K562 (cell line): Measurements from ENCODE around the gene KCNJ13. TPM values are rescaled to one million over a fixed set of nuclear protein-coding genes. Genes with fewer than 3 reads are reported as not detected.

Experiments
- ATAC-seq: fragments of 200-7000 bp; cut with Tn5 transposase; 3 replicates; pipeline ENCODE4 v1.9.1; 2020; ENCODE audit warnings: moderate library complexity
- BruUV-seq: library from RNA; stranded (reverse); fragments of 400-500 nt; replicated peaks from 2 replicates; lab custom pipeline; 2021; lab: Mats Ljungman, UMichigan
- CTCF ChIA-PET: fragments of 300-600 bp; formaldehyde crosslinking; extraction: SDS; loops from one replicate; lab custom pipeline; 2021; ENCODE audit warnings: low intra/inter-chr PET ratio; lab: Yijun Ruan, JAX
- POLR2A ChIA-PET: fragments of 300-600, 350-650 bp; sonication (Branson Sonifier 250); formaldehyde crosslinking; extraction: SDS; loops from one replicate; lab custom pipeline; 2021; ENCODE audit warnings: antibody characterized with exemption, inconsistent platforms; lab: Yijun Ruan, JAX
- DNase-seq, 4 experiments: peaks; one replicate each; pipeline versions ENCODE4 v3.0.0 to v3.0.0-alpha.2; 2011 to 2018; ENCODE audit warnings: low spot score in 3 of 4, mixed read lengths in 3 of 4; ENCODE audit errors: extremely low read depth in 1 of 4
- FAIRE-seq: peaks from 2 replicates; lab custom pipeline; 2011; peaks lifted over from hg19 to GRCh38; lab: Jason Lieb, UNC
- H2AFZ ChIP-seq: 2 replicates; pipeline ENCODE4 v1.6.0; 2011; ENCODE audit warnings: low read depth, low read length, control low read depth, inconsistent platforms
- H3K27ac ChIP-seq: fragments of 200-600 bp; 3 replicates; pipeline ENCODE4 v1.8.0; 2011; ENCODE audit warnings: low read depth, mild to moderate bottlenecking, control low read depth, inconsistent platforms, low read length, moderate library complexity, mixed read lengths; ENCODE audit errors: extremely low read depth
- H3K27me3 ChIP-seq, 2 experiments: fragments of 300-600 bp in 1 of 2; 2 replicates in 1 of 2; 3 replicates in 1 of 2; pipeline versions ENCODE4 v1.6.0 to v1.8.0; 2011; ENCODE audit warnings: inconsistent platforms in 2 of 2, low read length in 2 of 2, mild to moderate bottlenecking in 1 of 2, mixed read lengths in 1 of 2, moderate library complexity in 1 of 2; ENCODE audit not compliant: control insufficient read depth in 2 of 2, insufficient read depth in 2 of 2
- H3K36me3 ChIP-seq: fragments of 300-600 bp; 3 replicates; pipeline ENCODE4 v1.8.0; 2011; ENCODE audit warnings: mild to moderate bottlenecking, low read length, inconsistent platforms; ENCODE audit not compliant: control insufficient read depth, insufficient read depth
- H3K4me1 ChIP-seq, 2 experiments: fragments of 200-600 bp in 1 of 2; replicated peaks in 1 of 2; 2 replicates in 1 of 2; 3 replicates in 1 of 2; pipeline versions ENCODE4 v1.5.1 to v1.8.0; 2011; ENCODE audit warnings: inconsistent platforms in 2 of 2, low read length in 2 of 2, mild to moderate bottlenecking in 1 of 2, mixed read lengths in 1 of 2, moderate library complexity in 1 of 2; ENCODE audit not compliant: control insufficient read depth in 2 of 2, insufficient read depth in 2 of 2
- H3K4me2 ChIP-seq: 2 replicates; pipeline ENCODE4 v1.6.1; 2011; ENCODE audit warnings: low read length, control low read depth, inconsistent platforms, mixed read lengths; ENCODE audit not compliant: insufficient read depth
- H3K4me3 ChIP-seq: fragments of 200-600 bp; sonication (generic), shearing (Covaris generic); 2 replicates; pipeline ENCODE4 v1.5.1; 2016; ENCODE audit warnings: control low read depth, inconsistent platforms
- H3K79me2 ChIP-seq: fragments of 200-600 bp; 3 replicates; pipeline ENCODE4 v1.8.0; 2011; ENCODE audit warnings: low read length, inconsistent platforms; ENCODE audit not compliant: control insufficient read depth, insufficient read depth
- H3K9ac ChIP-seq, 2 experiments: 2 replicates each; pipeline versions ENCODE4 v1.6.0 to v1.6.1; 2011; ENCODE audit warnings: low read depth in 2 of 2, low read length in 2 of 2, control low read depth in 1 of 2, inconsistent platforms in 1 of 2, mild to moderate bottlenecking in 1 of 2, mixed read lengths in 1 of 2; ENCODE audit not compliant: insufficient read depth in 1 of 2
- H3K9me1 ChIP-seq: one replicate; pipeline ENCODE4 v1.6.0; 2011; ENCODE audit warnings: inconsistent platforms, mild to moderate bottlenecking, low read length, moderate library complexity; ENCODE audit not compliant: control insufficient read depth, insufficient read depth
- H3K9me3 ChIP-seq: replicated peaks from 2 replicates; pipeline ENCODE4 v1.5.1; 2011; ENCODE audit warnings: low read depth, low read length, inconsistent platforms; ENCODE audit not compliant: control insufficient read depth, insufficient read depth
- H4K20me1 ChIP-seq: replicated peaks from 2 replicates; pipeline ENCODE4 v1.6.1; 2011; ENCODE audit warnings: low read length, inconsistent platforms, mixed read lengths; ENCODE audit not compliant: control insufficient read depth, insufficient read depth
- CSDE1 ChIP-seq, 2 experiments: fragments of 450-650 bp; IDR thresholded peaks; 2 replicates each; pipeline ENCODE4 v1.6.1; 2016; ENCODE audit warnings: mild to moderate bottlenecking in 1 of 2
- MAFG ChIP-seq: fragments of 450-650 bp; conservative IDR thresholded peaks from 2 replicates; pipeline ENCODE4 v1.6.1; 2016; ENCODE audit warnings: missing genetic modification characterization, missing compliant biosample characterization
- NFATC3 ChIP-seq: fragments of 450-650 bp; IDR thresholded peaks from 2 replicates; pipeline ENCODE4 v1.6.1; 2017; ENCODE audit warnings: mild to moderate bottlenecking
- RCOR1 ChIP-seq, 2 experiments: IDR thresholded peaks; 2 replicates each; pipeline ENCODE4 v1.6.1; 2012; ENCODE audit warnings: low read depth in 2 of 2, low read length in 2 of 2, borderline replicate concordance in 1 of 2, improper control_type of control experiment in 1 of 2
- SFPQ ChIP-seq: fragments of 200-400 bp; formaldehyde crosslinking; IDR thresholded peaks from 2 replicates; pipeline ENCODE4 v1.6.1; 2017; ENCODE audit warnings: mild to moderate bottlenecking, low read depth, low read length, moderate library complexity
- TEAD1 ChIP-seq, 2 experiments: fragments of 450-650 bp in 1 of 2; sonication (generic) in 1 of 2; formaldehyde crosslinking; IDR thresholded peaks; 2 replicates each; pipeline versions ENCODE4 v1.4.0 to v1.8.0; 2020 to 2022; ENCODE audit warnings: mild to moderate bottlenecking in 2 of 2, missing genetic modification reagents in 1 of 2
- ZNF165 ChIP-seq: fragments of 250-450 bp; sonication (Bioruptor Pico); IDR thresholded peaks from 2 replicates; pipeline ENCODE4 v1.4.0; 2020; ENCODE audit warnings: borderline replicate concordance
- ZNF778 ChIP-seq: fragments of 450-650 bp; formaldehyde crosslinking; IDR thresholded peaks from 2 replicates; pipeline ENCODE4 v1.4.0; 2020; ENCODE audit warnings: mild to moderate bottlenecking, moderate library complexity
- WGBS: fragments of 100-300 bp; shearing (Covaris generic); methylation state at CpG from one replicate; pipeline ENCODE4 v1.1.6; 2016; ENCODE audit warnings: low coverage, mixed read lengths; ENCODE audit not compliant: insufficient coverage; ENCODE audit errors: missing lambda C conversion rate; 5-methylcytosine and 5-hydroxymethylcytosine counted together
- in situ Hi-C: fragments of 300-500 bp; cut with MboI; formaldehyde crosslinking; loops from 4 replicates; pipeline ENCODE4 v1.15.0; 2018; ENCODE audit warnings: inconsistent platforms, mixed read lengths
- intact Hi-C: fragments of 100-400 bp; cut with micrococcal nuclease; formaldehyde crosslinking; loops from 2 replicates; pipeline ENCODE4 v1.14.2; 2022
- polyA plus RNA-seq, 8 experiments: library from polyadenylated mRNA; depleted of rRNA in 4 of 8; stranded (reverse) in 5 of 8; unstranded in 3 of 8; fragments of >200 nt; fragmentation: Nextera tagmentation in 2 of 8; fragmentation: Illumina TruSeq in 1 of 8; extraction: Ambion mirVana in 2 of 8; extraction: Trizol in 1 of 8; gene quantifications; 2 replicates each; pipeline versions ENCODE4 v1.2.1 to v1.2.3, GENCODE V29; 2011 to 2014; ENCODE audit warnings: inconsistent platforms in 1 of 8, missing spikeins in 1 of 8
- total RNA-seq, 7 experiments: library from RNA; depleted of rRNA in 6 of 7; stranded (reverse); fragments of >200 nt in 6 of 7; fragmentation: Illumina TruSeq in 2 of 7; extraction: Trizol in 2 of 7; gene quantifications; 2 replicates each; pipeline versions ENCODE4 v1.2.1 to v1.2.3, GENCODE V29; 2011 to 2021; ENCODE audit warnings: low replicate concordance in 1 of 7

KCNJ13 gene
- total and polyA plus RNA-seq, 9 of the 15 experiments (the other 6 are each of a cell fraction or from before 2014, with no cell fraction given): 0.45 TPM; not detected in 8

GRCh38 chr2:232773815-232774214, 2.5 kb downstream of the KCNJ13 start:
- no peak for DNase-seq
- no peak overlapping the region for H3K4me2 ChIP-seq
- no peak for FAIRE-seq
- in situ Hi-C loops: no loop called here
- H2AFZ ChIP-seq: no peak overlapping the region
- no peaks in the 10 kb centered on the region for H4K20me1 ChIP-seq
- peaks cover 41% of the 10 kb centered on the region for H3K36me3 ChIP-seq
- H3K27ac ChIP-seq: no peak overlapping the region
- no peaks in the 10 kb centered on the region for H3K9me1 ChIP-seq
- CTCF ChIA-PET: no interaction called here
- 98% methylated on average over 8 of the region's 9 CpGs for WGBS
- no peak overlapping the region for H3K9ac ChIP-seq
- ATAC-seq: no peak
- intact Hi-C loops: no loop called here
- H3K4me3 ChIP-seq: no peak overlapping the region
- H3K9me3 ChIP-seq: no peaks in the 10 kb centered on the region
- H3K79me2 ChIP-seq: no peaks in the 10 kb centered on the region
- no peaks in the 10 kb centered on the region for H3K27me3 ChIP-seq
- no peaks in the 10 kb centered on the region for H3K4me1 ChIP-seq
- no TSS peak for BruUV-seq
- TF ChIP-seq NFATC3 (no peak), RCOR1 (IDR thresholded peaks at IDR 0.05; ENCODE audit: borderline replicate concordance in 1 of 2, low read depth in 2 of 2, low read length in 2 of 2) (no peak), ZNF165 (CRISPR knock-in tag) (no peak), MAFG (no peak), SFPQ (no peak), ZNF778 (no peak), TEAD1 (CRISPR knock-in tag; IDR thresholded peaks at IDR 0.05) (no peak), CSDE1 (IDR thresholded peaks at IDR 0.05) (no peak)
- POLR2A ChIA-PET: interaction anchor here (1.7 kb wide), 1 partner anchor 15 kb away, joined by 6 read pairs; no protein-coding TSS in a partner anchor
